ENCODE results near the gene EMP1.

The EMP1 gene

GRCh38 chr12:13199592-13199991, 3.1 kb downstream of the EMP1 start:
- ATAC-seq: no peak
- no peak for TF ChIP-seq ZFP30 (CRISPR knock-in tag; IDR thresholded peaks at IDR 0.05)
- TF ChIP-seq ZNF70 (CRISPR knock-in tag; IDR thresholded peaks at IDR 0.05): no peak
- TF ChIP-seq ZC3H10 (CRISPR knock-in tag; IDR thresholded peaks at IDR 0.05): no peak
- TF ChIP-seq GLIS3 (CRISPR knock-in tag; IDR thresholded peaks at IDR 0.05): no peak
- no peak for TF ChIP-seq ESRRG (CRISPR knock-in tag; IDR thresholded peaks at IDR 0.05)
- TF ChIP-seq SNAI2 (CRISPR knock-in tag; IDR thresholded peaks at IDR 0.05): no peak
- TF ChIP-seq ARNTL (CRISPR knock-in tag; IDR thresholded peaks at IDR 0.05; ENCODE audit: borderline replicate concordance, low read depth): no peak
- TF ChIP-seq, protein P1, sequence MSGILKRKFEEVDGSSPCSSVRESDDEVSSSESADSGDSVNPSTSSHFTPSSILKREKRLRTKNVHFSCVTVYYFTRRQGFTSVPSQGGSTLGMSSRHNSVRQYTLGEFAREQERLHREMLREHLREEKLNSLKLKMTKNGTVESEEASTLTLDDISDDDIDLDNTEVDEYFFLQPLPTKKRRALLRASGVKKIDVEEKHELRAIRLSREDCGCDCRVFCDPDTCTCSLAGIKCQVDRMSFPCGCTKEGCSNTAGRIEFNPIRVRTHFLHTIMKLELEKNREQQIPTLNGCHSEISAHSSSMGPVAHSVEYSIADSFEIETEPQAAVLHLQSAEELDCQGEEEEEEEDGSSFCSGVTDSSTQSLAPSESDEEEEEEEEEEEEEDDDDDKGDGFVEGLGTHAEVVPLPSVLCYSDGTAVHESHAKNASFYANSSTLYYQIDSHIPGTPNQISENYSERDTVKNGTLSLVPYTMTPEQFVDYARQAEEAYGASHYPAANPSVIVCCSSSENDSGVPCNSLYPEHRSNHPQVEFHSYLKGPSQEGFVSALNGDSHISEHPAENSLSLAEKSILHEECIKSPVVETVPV (CRISPR knock-in tag; IDR thresholded peaks at IDR 0.05): no peak
- TF ChIP-seq OSR1 (CRISPR knock-in tag; IDR thresholded peaks at IDR 0.05): no peak
- TF ChIP-seq TOX (CRISPR knock-in tag; IDR thresholded peaks at IDR 0.05; ENCODE audit: borderline replicate concordance): no peak
- TF ChIP-seq, protein P2, sequence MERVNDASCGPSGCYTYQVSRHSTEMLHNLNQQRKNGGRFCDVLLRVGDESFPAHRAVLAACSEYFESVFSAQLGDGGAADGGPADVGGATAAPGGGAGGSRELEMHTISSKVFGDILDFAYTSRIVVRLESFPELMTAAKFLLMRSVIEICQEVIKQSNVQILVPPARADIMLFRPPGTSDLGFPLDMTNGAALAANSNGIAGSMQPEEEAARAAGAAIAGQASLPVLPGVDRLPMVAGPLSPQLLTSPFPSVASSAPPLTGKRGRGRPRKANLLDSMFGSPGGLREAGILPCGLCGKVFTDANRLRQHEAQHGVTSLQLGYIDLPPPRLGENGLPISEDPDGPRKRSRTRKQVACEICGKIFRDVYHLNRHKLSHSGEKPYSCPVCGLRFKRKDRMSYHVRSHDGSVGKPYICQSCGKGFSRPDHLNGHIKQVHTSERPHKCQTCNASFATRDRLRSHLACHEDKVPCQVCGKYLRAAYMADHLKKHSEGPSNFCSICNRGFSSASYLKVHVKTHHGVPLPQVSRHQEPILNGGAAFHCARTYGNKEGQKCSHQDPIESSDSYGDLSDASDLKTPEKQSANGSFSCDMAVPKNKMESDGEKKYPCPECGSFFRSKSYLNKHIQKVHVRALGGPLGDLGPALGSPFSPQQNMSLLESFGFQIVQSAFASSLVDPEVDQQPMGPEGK (CRISPR knock-in tag; IDR thresholded peaks at IDR 0.05; ENCODE audit: borderline replicate concordance): no peak

GRCh38 chr12:13200841-13201240, 4.3 kb downstream of the EMP1 start:
- ATAC-seq: no peak
- no peak for TF ChIP-seq CREB5 (CRISPR knock-in tag; IDR thresholded peaks at IDR 0.05; ENCODE audit: low read depth)
- TF ChIP-seq, protein P2 (CRISPR knock-in tag; IDR thresholded peaks at IDR 0.05; ENCODE audit: borderline replicate concordance): no peak
- TF ChIP-seq, protein P3, sequence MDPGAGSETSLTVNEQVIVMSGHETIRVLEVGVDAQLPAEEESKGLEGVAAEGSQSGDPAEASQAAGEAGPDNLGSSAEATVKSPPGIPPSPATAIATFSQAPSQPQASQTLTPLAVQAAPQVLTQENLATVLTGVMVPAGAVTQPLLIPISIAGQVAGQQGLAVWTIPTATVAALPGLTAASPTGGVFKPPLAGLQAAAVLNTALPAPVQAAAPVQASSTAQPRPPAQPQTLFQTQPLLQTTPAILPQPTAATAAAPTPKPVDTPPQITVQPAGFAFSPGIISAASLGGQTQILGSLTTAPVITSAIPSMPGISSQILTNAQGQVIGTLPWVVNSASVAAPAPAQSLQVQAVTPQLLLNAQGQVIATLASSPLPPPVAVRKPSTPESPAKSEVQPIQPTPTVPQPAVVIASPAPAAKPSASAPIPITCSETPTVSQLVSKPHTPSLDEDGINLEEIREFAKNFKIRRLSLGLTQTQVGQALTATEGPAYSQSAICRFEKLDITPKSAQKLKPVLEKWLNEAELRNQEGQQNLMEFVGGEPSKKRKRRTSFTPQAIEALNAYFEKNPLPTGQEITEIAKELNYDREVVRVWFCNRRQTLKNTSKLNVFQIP (CRISPR knock-in tag; IDR thresholded peaks at IDR 0.05; ENCODE audit: borderline replicate concordance, low read depth): no peak

DNA sequence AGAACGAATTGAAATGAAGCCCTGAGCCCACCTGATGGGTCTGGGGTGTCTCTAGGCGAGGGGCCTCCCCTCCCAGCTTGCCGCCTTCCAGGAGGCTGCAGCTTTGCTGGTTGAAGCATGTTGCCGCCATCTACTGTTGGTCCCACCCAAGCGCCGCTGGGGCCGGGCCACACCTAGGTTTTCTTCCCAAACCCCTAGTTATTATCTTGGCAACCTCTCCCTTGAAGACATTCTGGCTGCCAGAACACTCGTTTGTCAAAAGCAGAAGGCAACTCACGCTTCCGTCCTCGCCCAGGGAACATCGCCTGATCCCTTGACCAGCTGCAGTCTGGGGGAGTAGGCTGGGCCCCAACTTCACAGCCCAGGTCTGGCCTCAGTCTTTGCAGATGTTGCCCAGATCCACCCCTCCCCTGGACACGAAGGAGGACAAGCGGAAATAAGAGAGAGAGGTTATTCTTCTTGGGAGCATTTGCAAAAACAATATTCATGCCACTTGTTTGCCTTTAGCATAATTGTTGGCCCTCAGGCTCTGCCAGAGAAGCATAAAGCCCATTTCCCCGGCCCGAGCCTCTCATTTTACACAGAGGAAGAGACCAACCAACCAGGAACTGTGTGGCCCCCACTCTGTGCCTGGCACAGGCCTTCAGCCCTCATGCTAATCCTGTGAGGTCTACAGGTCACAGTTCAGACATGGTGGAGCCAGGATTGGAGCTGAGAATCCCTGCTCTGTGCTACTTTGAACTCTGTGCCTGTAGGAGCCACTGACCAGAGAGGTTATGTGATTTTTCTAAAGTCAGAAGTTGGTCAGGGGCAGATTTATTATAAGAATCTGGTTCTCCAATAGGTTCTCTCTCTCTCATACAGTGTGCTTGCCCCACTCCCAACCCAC, 6.8 kb downstream of the EMP1 start:
- no peak for TF ChIP-seq ARNTL (CRISPR knock-in tag; IDR thresholded peaks at IDR 0.05; ENCODE audit: borderline replicate concordance, low read depth)
- TF ChIP-seq OSR1 (CRISPR knock-in tag; IDR thresholded peaks at IDR 0.05): no peak
- TF ChIP-seq PPARA (CRISPR knock-in tag; IDR thresholded peaks at IDR 0.05; ENCODE audit: borderline replicate concordance): no peak
- no peak for TF ChIP-seq ESRRG (CRISPR knock-in tag; IDR thresholded peaks at IDR 0.05)
- no peak for TF ChIP-seq ZFP30 (CRISPR knock-in tag; IDR thresholded peaks at IDR 0.05)
- no peak for TF ChIP-seq RARB (CRISPR knock-in tag; IDR thresholded peaks at IDR 0.05)
- TF ChIP-seq ZNF8 (CRISPR knock-in tag; IDR thresholded peaks at IDR 0.05): no peak
- no peak for TF ChIP-seq ZC3H10 (CRISPR knock-in tag; IDR thresholded peaks at IDR 0.05)
- TF ChIP-seq SNAI2 (CRISPR knock-in tag; IDR thresholded peaks at IDR 0.05): no peak
- no peak for TF ChIP-seq BACH2 (CRISPR knock-in tag; IDR thresholded peaks at IDR 0.05; ENCODE audit: borderline replicate concordance)
- no peak for TF ChIP-seq TCF4 (CRISPR knock-in tag; IDR thresholded peaks at IDR 0.05; ENCODE audit: borderline replicate concordance)
- TF ChIP-seq, protein P2 (CRISPR knock-in tag; IDR thresholded peaks at IDR 0.05; ENCODE audit: borderline replicate concordance): no peak
- no peak for ATAC-seq

Measured in SK-N-SH treated with all-trans-retinoic acid at 6 μM for 48 hours (cell line).